ES-I3 (cell line): ENCODE results near the gene TUFT1.
"Not testable (repeated sequence)": the region's sequence is repeated elsewhere in the genome, so short reads cannot be mapped to it uniquely, and the experiment has no call there.

Source experiments
- H3K36me3 ChIP-seq: 2 replicates; pipeline ENCODE4 v1.6.1; 2013; ENCODE audit warnings: mild to moderate bottlenecking, low read length, control low read depth, moderate library complexity; ENCODE audit not compliant: insufficient read depth
- H3K4me1 ChIP-seq: 2 replicates; pipeline ENCODE4 v1.6.1; 2013; ENCODE audit warnings: mild to moderate bottlenecking, control low read depth, low read length; ENCODE audit not compliant: insufficient read depth
- H3K9ac ChIP-seq: 2 replicates; pipeline ENCODE4 v1.6.1; 2013; ENCODE audit warnings: low read depth, mild to moderate bottlenecking, low read length, moderate library complexity
- H3K9me3 ChIP-seq: 2 replicates; pipeline ENCODE4 v1.6.1; 2013; ENCODE audit warnings: mild to moderate bottlenecking, low read length, moderate library complexity; ENCODE audit not compliant: control insufficient read depth, insufficient read depth

Gene TUFT1

DNA sequence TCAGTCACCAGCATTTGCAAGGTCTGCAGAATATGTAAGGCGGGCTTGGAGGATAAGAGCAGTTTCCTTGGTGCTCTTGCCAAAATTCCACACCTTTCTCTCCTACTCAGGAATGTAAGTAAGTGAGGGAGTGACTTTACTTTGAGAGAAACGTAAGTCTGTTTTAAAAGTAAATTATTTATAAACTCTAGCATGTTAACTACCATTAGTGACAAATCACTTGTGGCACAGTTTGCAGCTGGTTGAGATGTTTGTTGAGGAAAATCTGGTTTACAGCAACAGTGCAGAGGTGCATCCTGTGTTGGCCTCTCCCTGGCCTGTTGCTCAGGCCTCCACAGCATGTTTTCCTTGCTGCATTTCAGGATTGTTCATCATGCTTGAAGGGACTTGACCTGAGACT, 20.4 kb upstream of the TUFT1 start:
- peaks cover 10% of the 10 kb centered on the region; the same call in 1 of the 2 replicates for H3K36me3 ChIP-seq
- peaks cover 16% of the 10 kb centered on the region for H3K4me1 ChIP-seq
- H3K9ac ChIP-seq = no peak overlapping the region
- no peaks in the 10 kb centered on the region for H3K9me3 ChIP-seq

DNA sequence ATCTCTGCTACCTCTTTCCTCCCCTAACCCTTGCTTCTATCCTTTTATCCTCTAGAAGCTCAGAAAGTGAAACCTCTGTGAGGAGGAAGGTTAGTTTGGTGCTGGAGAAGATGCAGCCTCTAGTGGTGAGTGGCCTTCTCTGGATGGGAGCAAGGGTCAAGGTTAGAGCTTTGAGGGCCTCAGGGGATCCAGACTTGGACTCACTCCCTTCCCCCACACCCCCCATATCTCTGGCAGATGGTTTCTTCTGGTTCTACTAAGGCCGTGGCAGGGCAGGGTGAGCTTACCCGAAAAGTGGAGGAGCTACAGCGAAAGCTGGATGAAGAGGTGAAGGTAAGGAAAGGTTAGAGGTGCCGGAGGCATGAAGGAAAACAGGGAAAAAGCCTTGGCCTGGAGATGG, 19.8 kb upstream of the TUFT1 start:
- Histone ChIP-seq H3K9me3 (no peaks in the 10 kb centered on the region), H3K9ac (no peak overlapping the region), H3K36me3 (peaks cover 17% of the 10 kb centered on the region; the same call in 1 of the 2 replicates), H3K4me1 (peaks cover 14% of the 10 kb centered on the region)

DNA sequence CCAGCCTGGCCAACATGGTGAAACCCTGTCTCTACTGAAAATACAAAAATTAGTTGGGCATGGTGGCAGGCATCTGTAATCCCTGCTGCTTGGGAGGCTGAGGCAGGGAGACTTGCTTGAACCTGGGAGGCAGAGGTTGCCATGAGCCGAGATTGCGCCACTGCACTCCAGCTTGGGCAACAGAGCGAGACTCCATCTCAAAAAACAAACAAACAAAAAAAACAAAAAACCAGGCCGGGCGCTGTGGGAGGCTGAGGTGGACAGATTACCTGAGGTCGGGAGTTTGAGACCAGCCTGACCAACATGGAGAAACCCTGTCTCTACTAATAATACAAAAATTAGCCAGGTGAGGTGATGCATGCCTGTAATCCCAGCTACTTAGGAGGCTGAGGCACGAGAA, 17.7 kb upstream of the TUFT1 start:
- H3K9ac ChIP-seq, H3K4me1 ChIP-seq, H3K9me3 ChIP-seq: not testable (repeated sequence)
- H3K36me3 ChIP-seq = peaks cover 24% of the 10 kb centered on the region

DNA sequence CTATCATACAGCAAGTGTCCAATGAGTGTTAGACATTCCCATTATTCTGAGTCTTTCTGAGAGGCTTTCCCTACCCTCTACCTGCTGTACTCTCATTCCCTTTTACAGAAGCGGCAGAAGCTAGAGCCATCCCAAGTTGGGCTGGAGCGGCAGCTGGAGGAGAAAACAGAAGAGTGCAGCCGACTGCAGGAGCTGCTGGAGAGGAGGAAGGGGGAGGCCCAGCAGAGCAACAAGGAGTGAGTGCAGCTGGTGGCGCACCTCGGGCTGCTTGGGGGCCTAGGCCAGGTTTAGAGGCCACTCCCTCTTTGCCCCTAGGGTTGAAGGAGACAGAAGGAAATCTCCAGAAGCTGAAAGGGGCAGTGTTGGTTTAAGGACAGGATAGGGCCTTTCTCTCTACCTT, 16.8 kb upstream of the TUFT1 start:
- Histone ChIP-seq H3K36me3 (peaks cover 24% of the 10 kb centered on the region), H3K9me3 (no peaks in the 10 kb centered on the region), H3K9ac (no peak overlapping the region), H3K4me1 (no peaks in the 10 kb centered on the region)

DNA sequence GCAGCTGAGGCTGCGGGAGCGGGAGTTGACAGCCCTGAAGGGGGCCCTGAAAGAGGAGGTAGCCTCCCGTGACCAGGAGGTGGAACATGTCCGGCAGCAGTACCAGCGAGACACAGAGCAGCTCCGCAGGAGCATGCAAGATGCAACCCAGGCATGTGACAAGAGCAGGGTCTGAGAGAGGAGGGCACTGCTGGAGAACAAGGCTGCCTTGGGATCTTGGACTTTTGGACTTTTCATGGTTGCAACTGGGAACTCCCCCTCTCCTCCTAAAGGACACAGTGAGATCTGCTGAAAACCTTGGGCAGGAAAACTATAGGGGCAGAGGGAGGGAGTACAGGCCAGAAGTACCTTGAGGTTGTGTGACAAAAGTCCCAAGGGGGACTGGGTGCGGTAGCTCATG, 15.4 kb upstream of the TUFT1 start:
- Histone ChIP-seq H3K9me3 (no peaks in the 10 kb centered on the region), H3K36me3 (peaks cover 19% of the 10 kb centered on the region), H3K4me1 (no peaks in the 10 kb centered on the region), H3K9ac (no peak overlapping the region)

DNA sequence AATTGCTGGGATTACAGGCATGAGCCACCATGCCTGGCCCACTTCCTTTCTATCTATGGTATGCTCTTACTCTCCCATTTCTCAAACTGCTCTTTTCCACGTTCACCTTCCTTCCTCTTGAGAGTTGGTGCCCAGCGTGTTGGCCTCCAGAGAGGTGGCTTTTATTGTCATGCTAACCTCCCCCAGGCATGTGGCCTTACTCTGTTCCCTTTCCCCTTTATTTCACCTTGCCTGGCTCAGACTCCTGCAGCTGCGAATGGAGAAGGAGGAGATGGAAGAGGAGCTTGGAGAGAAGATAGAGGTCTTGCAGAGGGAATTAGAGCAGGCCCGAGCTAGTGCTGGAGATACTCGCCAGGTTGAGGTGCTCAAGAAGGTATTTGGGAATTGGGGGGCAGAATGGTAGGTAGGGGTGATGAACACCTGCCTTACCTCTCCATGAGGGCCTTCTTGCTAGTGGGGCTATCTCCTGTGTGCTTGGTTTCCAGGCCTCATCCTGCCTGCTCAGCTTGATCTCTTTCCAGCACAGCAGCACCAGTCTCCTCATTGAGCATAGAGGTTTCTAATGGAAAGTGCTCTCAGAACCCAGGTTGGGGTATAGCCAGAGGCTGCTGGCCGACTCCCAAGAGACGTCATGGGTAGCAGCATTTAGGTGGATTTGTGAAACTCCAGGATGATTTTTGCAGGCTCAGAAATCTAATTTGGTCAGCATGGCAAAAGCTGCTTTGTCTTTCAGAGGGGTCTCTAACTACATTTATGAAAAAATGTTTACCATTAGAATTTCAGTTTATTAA, 13.2 kb upstream of the TUFT1 start:
- Histone ChIP-seq H3K9ac (no peak overlapping the region), H3K36me3 (peaks cover 22% of the 10 kb centered on the region), H3K4me1 (no peaks in the 10 kb centered on the region), H3K9me3 (no peaks in the 10 kb centered on the region)

DNA sequence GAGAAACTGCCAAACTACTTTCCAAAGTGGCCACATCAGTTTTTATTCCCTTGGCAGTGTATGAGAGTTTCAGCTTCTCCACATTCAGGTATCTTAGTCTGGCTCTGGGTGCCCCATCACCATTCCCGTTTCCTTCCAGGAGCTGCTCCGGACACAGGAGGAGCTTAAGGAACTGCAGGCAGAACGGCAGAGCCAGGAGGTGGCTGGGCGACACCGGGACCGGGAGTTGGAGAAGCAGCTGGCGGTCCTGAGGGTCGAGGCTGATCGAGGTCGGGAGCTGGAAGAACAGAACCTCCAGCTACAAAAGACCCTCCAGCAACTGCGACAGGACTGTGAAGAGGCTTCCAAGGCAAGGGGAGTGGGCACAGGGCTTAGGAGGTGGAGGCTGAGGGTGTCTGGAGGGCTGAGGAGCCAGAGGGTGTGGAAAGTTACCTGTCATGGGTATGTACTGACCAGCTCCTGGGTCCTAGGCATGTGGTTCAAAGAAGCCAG, 10.9 kb upstream of the TUFT1 start:
- no peaks in the 10 kb centered on the region for H3K9me3 ChIP-seq
- H3K36me3 ChIP-seq = peaks cover 21% of the 10 kb centered on the region
- H3K4me1 ChIP-seq = no peaks in the 10 kb centered on the region
- no peak overlapping the region for H3K9ac ChIP-seq

DNA sequence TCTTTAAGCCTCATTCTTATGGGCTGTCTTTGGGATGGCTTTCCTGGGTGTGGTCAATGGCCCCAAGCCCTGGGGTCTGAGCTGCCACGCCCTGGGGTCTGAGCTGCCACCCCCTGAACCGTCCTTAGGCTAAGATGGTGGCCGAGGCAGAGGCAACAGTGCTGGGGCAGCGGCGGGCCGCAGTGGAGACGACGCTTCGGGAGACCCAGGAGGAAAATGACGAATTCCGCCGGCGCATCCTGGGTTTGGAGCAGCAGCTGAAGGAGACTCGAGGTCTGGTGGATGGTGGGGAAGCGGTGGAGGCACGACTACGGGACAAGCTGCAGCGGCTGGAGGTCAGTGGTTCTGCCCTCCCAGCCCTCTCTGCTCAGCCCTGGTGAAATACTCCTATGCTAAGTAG, 10.3 kb upstream of the TUFT1 start:
- Histone ChIP-seq H3K4me1 (no peaks in the 10 kb centered on the region), H3K9me3 (no peaks in the 10 kb centered on the region), H3K9ac (no peak overlapping the region), H3K36me3 (peaks cover 16% of the 10 kb centered on the region)

DNA sequence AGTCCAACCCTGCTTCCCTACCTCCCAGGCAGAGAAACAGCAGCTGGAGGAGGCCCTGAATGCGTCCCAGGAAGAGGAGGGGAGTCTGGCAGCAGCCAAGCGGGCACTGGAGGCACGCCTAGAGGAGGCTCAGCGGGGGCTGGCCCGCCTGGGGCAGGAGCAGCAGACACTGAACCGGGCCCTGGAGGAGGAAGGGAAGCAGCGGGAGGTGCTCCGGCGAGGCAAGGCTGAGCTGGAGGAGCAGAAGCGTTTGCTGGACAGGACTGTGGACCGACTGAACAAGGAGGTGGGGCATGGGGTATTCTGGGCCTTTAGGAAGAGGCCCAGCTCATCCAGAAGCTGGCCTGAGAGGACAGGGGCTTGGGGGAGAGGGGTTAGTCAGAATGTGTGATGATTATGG, 9.6 kb upstream of the TUFT1 start:
- H3K4me1 ChIP-seq = no peaks in the 10 kb centered on the region
- no peaks in the 10 kb centered on the region for H3K9me3 ChIP-seq
- H3K36me3 ChIP-seq = peaks cover 9% of the 10 kb centered on the region
- H3K9ac ChIP-seq = no peak overlapping the region

DNA sequence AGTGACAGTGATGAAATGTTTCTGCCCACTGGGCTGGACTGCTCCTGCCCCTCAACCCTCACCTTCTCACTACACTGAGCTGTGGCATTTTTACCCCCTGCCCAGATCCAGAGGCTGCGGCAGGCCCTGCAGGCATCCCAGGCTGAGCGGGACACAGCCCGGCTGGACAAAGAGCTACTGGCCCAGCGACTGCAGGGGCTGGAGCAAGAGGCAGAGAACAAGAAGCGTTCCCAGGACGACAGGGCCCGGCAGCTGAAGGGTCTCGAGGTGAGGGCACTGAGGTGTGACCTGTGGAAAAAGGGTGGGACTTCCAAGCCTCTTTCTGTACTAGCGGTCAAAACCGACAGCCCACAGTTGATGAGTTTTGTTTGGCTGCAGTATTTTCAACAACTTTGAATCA, 6.2 kb upstream of the TUFT1 start:
- Histone ChIP-seq H3K4me1 (peaks cover 5% of the 10 kb centered on the region; the same call in 1 of the 2 replicates), H3K9me3 (no peaks in the 10 kb centered on the region), H3K9ac (no peak overlapping the region), H3K36me3 (peaks cover 3% of the 10 kb centered on the region; the same call in 1 of the 2 replicates)

DNA sequence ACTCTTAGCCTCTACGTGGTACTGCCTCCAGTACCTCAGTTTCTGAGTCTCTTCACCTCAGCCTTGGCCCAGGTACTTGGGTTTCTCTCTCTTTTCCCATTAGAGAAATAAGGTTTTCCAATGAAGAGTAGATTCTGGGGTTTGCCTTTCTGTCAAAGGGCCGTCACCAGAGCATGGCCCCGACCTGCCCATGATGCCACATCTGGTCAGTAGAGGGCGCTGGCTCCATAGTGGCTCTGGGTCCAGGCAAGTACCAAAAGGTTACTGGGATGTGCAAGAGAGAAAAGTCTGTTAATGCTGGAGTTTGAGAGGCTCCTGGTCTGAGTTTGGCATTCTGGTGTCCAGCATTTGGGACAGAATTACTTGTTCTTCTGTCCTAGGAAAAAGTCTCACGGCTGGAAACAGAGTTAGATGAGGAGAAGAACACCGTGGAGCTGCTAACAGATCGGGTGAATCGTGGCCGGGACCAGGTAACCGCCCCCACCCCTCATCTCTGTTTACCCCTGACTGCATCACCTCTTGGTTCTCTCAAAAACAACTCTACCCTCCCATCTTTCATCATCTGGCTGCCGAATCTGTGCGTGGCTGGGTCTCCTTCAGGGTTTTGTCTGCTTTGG, 5.3 kb upstream of the TUFT1 start:
- no peak overlapping the region for H3K9ac ChIP-seq
- no peaks in the 10 kb centered on the region for H3K9me3 ChIP-seq
- H3K4me1 ChIP-seq = peaks cover 5% of the 10 kb centered on the region; the same call in 1 of the 2 replicates
- peaks cover 3% of the 10 kb centered on the region; the same call in 1 of the 2 replicates for H3K36me3 ChIP-seq

DNA sequence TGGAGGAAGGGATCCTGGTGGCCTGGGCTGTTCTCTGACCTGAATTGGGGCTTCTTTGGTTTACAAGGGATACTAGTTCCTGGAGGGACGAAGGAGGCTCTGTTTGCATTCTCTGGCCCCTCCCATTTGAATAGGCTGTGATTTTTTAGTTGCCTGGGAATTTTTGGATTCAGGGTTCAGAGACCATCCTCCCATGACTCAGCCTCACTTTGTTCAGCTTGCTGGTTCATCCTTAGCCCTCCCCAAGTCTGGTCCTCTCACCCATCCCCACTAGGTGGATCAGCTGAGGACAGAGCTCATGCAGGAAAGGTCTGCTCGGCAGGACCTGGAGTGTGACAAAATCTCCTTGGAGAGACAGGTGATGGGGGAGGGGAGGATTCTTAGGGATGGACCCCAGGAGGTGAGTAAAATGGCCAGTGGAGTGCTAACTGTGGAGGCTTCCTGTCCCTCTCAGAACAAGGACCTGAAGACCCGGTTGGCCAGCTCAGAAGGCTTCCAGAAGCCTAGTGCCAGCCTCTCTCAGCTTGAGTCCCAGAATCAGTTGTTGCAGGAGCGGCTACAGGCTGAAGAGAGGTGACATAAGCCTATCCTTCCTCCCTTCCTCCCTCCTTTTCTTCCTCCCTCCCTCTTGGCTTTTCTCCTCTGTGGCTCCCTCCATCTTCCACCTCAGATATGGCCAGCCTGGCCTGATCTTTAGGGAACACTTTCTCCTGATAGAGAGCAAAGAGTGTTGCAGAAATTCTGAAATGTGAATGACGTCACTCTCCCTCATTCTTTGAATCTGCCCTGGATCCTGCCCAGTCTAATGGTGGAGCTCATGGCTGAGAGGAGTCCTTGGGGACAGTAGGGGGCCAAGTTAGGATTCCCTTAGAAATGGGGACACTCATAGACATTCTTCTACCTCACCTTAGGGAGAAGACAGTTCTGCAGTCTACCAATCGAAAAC, 4.5 kb upstream of the TUFT1 start:
- no peaks in the 10 kb centered on the region for H3K9me3 ChIP-seq
- peaks cover under 1% of the 10 kb centered on the region; the same call in 1 of the 2 replicates for H3K36me3 ChIP-seq
- no peak overlapping the region for H3K9ac ChIP-seq
- H3K4me1 ChIP-seq = peaks cover 5% of the 10 kb centered on the region; the same call in 1 of the 2 replicates

DNA sequence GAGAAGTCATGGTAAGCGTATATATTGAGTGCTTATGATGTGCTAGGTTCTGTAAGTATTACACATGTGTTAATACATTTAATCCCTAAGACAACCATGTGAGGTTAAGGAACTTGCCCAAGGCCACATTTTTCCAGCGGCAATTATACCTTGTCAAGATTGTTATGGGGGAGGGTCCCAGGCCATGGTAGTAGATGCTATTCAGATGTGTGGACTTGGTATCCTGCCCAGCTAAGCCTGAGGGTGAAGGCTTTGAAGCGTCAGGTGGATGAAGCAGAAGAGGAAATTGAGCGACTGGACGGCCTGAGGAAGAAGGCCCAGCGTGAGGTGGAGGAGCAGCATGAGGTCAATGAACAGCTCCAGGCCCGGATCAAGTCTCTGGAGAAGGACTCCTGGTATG, 3.6 kb upstream of the TUFT1 start:
- H3K9ac ChIP-seq = no peak overlapping the region
- peaks cover 7% of the 10 kb centered on the region; the same call in 1 of the 2 replicates for H3K4me1 ChIP-seq
- H3K9me3 ChIP-seq = no peaks in the 10 kb centered on the region
- H3K36me3 ChIP-seq = no peaks in the 10 kb centered on the region; the same call in 1 of the 2 replicates

DNA sequence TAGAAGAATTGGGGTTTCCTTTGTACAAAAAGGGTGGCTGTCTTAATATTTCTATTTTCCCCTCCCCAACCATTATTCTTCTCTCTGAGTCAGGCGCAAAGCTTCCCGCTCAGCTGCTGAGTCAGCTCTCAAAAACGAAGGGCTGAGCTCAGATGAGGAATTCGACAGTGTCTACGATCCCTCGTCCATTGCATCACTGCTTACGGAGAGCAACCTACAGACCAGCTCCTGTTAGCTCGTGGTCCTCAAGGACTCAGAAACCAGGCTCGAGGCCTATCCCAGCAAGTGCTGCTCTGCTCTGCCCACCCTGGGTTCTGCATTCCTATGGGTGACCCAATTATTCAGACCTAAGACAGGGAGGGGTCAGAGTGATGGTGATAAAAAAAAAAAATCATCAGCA, 3.0 kb upstream of the TUFT1 start:
- Histone ChIP-seq H3K9ac (no peak overlapping the region), H3K4me1 (peaks cover 10% of the 10 kb centered on the region; the same call in 1 of the 2 replicates), H3K36me3 (no peaks in the 10 kb centered on the region; the same call in 1 of the 2 replicates), H3K9me3 (no peaks in the 10 kb centered on the region)
